ENCODE measurements around the gene SLC14A1.

Gene SLC14A1

DNA sequence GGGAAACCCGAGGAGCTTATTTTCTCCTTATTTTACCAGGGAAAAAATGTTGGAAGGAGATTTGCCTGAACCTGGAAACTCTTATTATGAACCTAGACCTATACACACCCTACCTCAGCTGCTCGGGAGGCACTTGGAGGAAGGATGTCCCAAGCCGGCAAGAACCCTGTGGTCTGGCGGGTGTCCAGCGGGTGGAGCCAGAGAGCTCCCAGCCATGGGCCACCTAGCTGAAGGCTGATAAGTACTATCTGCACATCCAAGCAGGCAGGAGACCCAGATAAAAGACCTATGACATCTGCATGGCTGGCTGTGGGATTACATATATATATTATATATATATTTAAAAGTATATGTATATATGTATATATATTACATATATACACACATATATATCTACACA is 1.1 kb upstream of the SLC14A1 start:
- TF ChIP-seq POLR2AphosphoS5 (IDR thresholded peaks at IDR 0.05; ENCODE audit: low read depth, low read length) (no peak), SIN3A (IDR thresholded peaks at IDR 0.05; ENCODE audit: borderline replicate concordance, insufficient read depth, low read length) (no peak), TAF1 (IDR thresholded peaks at IDR 0.05; ENCODE audit: borderline replicate concordance, insufficient read depth, low read length) (no peak)
- TF ChIP-seq, protein P1, sequence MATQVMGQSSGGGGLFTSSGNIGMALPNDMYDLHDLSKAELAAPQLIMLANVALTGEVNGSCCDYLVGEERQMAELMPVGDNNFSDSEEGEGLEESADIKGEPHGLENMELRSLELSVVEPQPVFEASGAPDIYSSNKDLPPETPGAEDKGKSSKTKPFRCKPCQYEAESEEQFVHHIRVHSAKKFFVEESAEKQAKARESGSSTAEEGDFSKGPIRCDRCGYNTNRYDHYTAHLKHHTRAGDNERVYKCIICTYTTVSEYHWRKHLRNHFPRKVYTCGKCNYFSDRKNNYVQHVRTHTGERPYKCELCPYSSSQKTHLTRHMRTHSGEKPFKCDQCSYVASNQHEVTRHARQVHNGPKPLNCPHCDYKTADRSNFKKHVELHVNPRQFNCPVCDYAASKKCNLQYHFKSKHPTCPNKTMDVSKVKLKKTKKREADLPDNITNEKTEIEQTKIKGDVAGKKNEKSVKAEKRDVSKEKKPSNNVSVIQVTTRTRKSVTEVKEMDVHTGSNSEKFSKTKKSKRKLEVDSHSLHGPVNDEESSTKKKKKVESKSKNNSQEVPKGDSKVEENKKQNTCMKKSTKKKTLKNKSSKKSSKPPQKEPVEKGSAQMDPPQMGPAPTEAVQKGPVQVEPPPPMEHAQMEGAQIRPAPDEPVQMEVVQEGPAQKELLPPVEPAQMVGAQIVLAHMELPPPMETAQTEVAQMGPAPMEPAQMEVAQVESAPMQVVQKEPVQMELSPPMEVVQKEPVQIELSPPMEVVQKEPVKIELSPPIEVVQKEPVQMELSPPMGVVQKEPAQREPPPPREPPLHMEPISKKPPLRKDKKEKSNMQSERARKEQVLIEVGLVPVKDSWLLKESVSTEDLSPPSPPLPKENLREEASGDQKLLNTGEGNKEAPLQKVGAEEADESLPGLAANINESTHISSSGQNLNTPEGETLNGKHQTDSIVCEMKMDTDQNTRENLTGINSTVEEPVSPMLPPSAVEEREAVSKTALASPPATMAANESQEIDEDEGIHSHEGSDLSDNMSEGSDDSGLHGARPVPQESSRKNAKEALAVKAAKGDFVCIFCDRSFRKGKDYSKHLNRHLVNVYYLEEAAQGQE (IDR thresholded peaks at IDR 0.05; ENCODE audit: insufficient read depth in 1 of 2, low read depth in 2 of 2, low read length in 2 of 2): no peak

DNA sequence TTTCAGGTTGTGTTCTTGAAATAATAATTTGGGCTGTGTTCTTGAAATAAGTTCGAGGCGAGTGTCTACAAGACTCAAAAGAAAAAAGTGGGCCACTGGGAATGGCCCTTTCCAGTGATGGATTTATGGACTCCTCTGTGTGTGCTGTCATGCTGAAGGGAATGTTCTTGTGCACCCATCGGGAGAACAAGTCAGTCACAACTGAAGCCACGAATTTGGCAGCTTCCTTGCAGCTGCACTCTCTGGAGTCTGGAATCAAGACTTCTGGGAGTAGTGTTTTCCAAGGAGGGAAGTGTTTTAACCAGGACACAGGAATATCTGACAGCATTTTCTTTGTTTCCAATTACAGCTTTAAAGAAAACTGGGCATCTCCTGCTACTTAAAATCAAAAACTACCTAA is 620 bp downstream of the SLC14A1 start:
- TF ChIP-seq, protein P1 (IDR thresholded peaks at IDR 0.05; ENCODE audit: insufficient read depth in 1 of 2, low read depth in 2 of 2, low read length in 2 of 2): no peak
- no peak for TF ChIP-seq SIN3A (IDR thresholded peaks at IDR 0.05; ENCODE audit: borderline replicate concordance, insufficient read depth, low read length)
- no peak for TF ChIP-seq TAF1 (IDR thresholded peaks at IDR 0.05; ENCODE audit: borderline replicate concordance, insufficient read depth, low read length)
- TF ChIP-seq FOXP2 (optimal IDR thresholded peaks at IDR 0.05; ENCODE audit: borderline replicate concordance, extremely low read depth, extremely low read length, insufficient read depth): no peak
- no peak for TF ChIP-seq POLR2AphosphoS5 (IDR thresholded peaks at IDR 0.05; ENCODE audit: low read depth, low read length)

DNA sequence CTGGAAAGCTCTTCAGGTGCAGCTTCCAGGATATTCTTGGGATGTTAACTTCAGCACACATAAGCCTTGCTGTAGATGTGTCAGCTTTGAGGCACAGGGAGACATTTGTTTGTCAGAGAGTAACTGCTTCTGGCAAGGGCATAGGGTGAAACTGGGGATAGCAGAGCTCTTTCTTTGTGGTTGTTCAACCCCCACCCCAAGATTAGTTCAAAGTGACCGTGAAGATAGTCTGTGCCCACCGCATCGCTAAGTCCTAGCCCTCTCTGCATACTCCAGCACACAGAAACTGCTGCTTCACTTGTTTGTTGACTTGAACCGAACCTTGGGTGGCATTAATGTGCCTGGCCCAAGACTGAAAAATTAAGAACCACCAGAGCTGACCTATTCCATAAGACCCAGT is 1.4 kb downstream of the SLC14A1 start:
- TF ChIP-seq, protein P1 (IDR thresholded peaks at IDR 0.05; ENCODE audit: insufficient read depth in 1 of 2, low read depth in 2 of 2, low read length in 2 of 2): no peak
- TF ChIP-seq SIN3A (IDR thresholded peaks at IDR 0.05; ENCODE audit: borderline replicate concordance, insufficient read depth, low read length) (no peak), FOXP2 (optimal IDR thresholded peaks at IDR 0.05; ENCODE audit: borderline replicate concordance, extremely low read depth, extremely low read length, insufficient read depth) (no peak), POLR2AphosphoS5 (IDR thresholded peaks at IDR 0.05; ENCODE audit: low read depth, low read length) (no peak), TAF1 (IDR thresholded peaks at IDR 0.05; ENCODE audit: borderline replicate concordance, insufficient read depth, low read length) (no peak)

DNA sequence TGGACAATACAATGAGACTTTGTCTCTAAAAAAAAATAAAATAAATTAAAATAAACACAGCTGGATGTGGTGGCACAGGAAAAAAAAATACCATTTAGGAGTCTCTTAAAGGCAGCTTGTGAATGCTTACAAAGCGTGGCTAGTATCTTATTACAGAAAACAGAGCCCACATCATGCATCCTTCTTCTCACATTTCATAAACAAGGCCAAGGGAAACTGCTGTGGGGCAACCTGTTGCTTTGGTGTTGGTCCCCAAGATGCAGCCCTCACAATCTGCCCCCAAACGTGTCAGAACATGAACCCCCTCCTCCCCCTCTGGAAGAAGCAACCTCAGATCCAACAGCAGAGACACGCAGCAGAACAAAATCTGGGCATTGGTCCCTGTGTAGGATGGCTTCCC is 2.6 kb downstream of the SLC14A1 start:
- TF ChIP-seq TAF1 (IDR thresholded peaks at IDR 0.05; ENCODE audit: borderline replicate concordance, insufficient read depth, low read length) (no peak), POLR2AphosphoS5 (IDR thresholded peaks at IDR 0.05; ENCODE audit: low read depth, low read length) (no peak), SIN3A (IDR thresholded peaks at IDR 0.05; ENCODE audit: borderline replicate concordance, insufficient read depth, low read length) (no peak), FOXP2 (optimal IDR thresholded peaks at IDR 0.05; ENCODE audit: borderline replicate concordance, extremely low read depth, extremely low read length, insufficient read depth) (no peak)
- TF ChIP-seq, protein P1 (IDR thresholded peaks at IDR 0.05; ENCODE audit: insufficient read depth in 1 of 2, low read depth in 2 of 2, low read length in 2 of 2): no peak

DNA sequence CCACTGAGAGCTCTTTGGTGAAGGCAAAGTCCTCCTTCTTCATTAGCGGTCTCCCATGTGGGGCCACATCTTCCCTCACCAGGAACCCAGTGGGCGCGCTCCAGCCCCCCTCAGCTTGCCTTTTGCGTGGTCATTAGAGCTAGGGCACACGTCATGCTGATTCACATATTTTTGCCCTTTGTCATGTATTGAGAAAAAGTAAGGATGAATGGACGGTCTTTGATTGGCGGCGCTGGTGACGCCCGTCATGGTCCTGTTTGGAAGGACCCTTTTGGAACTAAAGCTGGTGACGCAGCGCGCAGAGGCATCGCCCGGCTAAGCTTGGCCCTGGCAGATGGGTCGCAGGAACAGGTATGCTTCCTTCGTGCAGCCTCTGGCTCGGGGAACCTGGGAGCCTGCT is 3.1 kb downstream of the SLC14A1 start:
- TF ChIP-seq SIN3A (IDR thresholded peaks at IDR 0.05; ENCODE audit: borderline replicate concordance, insufficient read depth, low read length): no peak
- no peak for TF ChIP-seq POLR2AphosphoS5 (IDR thresholded peaks at IDR 0.05; ENCODE audit: low read depth, low read length)
- no peak for TF ChIP-seq TAF1 (IDR thresholded peaks at IDR 0.05; ENCODE audit: borderline replicate concordance, insufficient read depth, low read length)
- TF ChIP-seq, protein P1 (IDR thresholded peaks at IDR 0.05; ENCODE audit: insufficient read depth in 1 of 2, low read depth in 2 of 2, low read length in 2 of 2): no peak
- no peak for TF ChIP-seq FOXP2 (optimal IDR thresholded peaks at IDR 0.05; ENCODE audit: borderline replicate concordance, extremely low read depth, extremely low read length, insufficient read depth)
